ENCODE results near the gene CA10. TPM values are rescaled to one million over a fixed set of nuclear protein-coding genes. Genes with fewer than 3 reads are reported as not detected.

Gene CA10
- total RNA-seq, 2 donors from 2014 or later = 0.91 TPM; not detected in 1

DNA sequence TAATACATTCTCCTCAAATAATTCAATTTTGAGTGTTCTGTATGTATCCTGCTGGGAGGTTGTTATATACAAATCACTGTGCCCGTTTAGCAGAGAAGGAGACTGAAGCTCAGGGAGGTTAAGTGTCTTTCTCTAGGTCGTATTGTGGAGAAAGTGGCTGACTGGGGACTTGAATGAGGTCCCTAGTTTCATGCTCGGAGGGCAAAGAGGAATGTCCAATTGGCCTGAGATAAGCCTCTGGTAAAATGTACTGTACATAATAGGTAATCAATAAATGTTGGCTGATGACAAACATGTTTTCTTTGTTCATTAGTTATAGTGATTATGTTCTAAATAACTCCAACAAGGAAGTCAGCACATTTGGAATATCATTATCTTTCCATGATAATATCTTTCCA, 455.6 kb downstream of the CA10 start:
- H3K4me1 ChIP-seq (replicated peaks) = no peaks in the 10 kb centered on the region
- no peak overlapping the region for H3K4me3 ChIP-seq
- H3K27ac ChIP-seq = no peak overlapping the region
- 78% methylated on average over 3 of the region's 3 CpGs for WGBS
- no peak for DNase-seq (ENCODE audit: low spot score)
- H3K9me3 ChIP-seq = no peaks in the 10 kb centered on the region
- no peaks in the 10 kb centered on the region for H3K36me3 ChIP-seq
- intact Hi-C loops (cut with DNase I) = no loop called here
- TF ChIP-seq POLR2AphosphoS5 (IDR thresholded peaks at IDR 0.05) (no peak), POLR2A (IDR thresholded peaks at IDR 0.05) (no peak)
- TF ChIP-seq, protein P1, sequence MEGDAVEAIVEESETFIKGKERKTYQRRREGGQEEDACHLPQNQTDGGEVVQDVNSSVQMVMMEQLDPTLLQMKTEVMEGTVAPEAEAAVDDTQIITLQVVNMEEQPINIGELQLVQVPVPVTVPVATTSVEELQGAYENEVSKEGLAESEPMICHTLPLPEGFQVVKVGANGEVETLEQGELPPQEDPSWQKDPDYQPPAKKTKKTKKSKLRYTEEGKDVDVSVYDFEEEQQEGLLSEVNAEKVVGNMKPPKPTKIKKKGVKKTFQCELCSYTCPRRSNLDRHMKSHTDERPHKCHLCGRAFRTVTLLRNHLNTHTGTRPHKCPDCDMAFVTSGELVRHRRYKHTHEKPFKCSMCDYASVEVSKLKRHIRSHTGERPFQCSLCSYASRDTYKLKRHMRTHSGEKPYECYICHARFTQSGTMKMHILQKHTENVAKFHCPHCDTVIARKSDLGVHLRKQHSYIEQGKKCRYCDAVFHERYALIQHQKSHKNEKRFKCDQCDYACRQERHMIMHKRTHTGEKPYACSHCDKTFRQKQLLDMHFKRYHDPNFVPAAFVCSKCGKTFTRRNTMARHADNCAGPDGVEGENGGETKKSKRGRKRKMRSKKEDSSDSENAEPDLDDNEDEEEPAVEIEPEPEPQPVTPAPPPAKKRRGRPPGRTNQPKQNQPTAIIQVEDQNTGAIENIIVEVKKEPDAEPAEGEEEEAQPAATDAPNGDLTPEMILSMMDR (IDR thresholded peaks at IDR 0.05) = no peak
- H3K27me3 ChIP-seq (replicated peaks; ENCODE audit: insufficient read depth) = no peaks in the 10 kb centered on the region

DNA sequence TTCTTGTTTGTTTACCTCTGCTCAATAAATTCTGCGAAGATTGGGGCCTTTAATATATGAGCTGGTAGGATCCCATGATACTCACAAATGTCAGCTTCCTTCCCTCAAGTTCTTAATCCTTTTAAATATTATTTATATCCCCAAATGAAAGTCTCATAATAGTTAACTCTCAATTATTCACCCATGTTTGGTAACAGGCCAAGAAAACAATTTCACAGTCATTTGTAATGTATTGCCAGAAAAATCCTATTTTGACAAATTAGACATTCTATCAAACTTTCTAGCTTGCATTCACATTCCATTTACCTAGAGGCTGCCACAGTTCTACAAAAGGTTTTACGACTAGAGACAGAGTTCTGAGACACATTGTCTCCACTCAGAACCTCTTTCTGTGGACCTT, 457.0 kb downstream of the CA10 start:
- no peak overlapping the region for H3K4me3 ChIP-seq
- no peak overlapping the region for H3K27ac ChIP-seq
- no peaks in the 10 kb centered on the region for H3K9me3 ChIP-seq
- TF ChIP-seq POLR2A (IDR thresholded peaks at IDR 0.05) = no peak
- intact Hi-C loops (cut with DNase I) = no loop called here
- H3K4me1 ChIP-seq (replicated peaks) = no peaks in the 10 kb centered on the region
- H3K27me3 ChIP-seq (replicated peaks; ENCODE audit: insufficient read depth) = no peaks in the 10 kb centered on the region
- DNase-seq (ENCODE audit: low spot score) = no peak
- WGBS = 44% methylated on average over 2 of the region's 2 CpGs
- no peaks in the 10 kb centered on the region for H3K36me3 ChIP-seq

DNA sequence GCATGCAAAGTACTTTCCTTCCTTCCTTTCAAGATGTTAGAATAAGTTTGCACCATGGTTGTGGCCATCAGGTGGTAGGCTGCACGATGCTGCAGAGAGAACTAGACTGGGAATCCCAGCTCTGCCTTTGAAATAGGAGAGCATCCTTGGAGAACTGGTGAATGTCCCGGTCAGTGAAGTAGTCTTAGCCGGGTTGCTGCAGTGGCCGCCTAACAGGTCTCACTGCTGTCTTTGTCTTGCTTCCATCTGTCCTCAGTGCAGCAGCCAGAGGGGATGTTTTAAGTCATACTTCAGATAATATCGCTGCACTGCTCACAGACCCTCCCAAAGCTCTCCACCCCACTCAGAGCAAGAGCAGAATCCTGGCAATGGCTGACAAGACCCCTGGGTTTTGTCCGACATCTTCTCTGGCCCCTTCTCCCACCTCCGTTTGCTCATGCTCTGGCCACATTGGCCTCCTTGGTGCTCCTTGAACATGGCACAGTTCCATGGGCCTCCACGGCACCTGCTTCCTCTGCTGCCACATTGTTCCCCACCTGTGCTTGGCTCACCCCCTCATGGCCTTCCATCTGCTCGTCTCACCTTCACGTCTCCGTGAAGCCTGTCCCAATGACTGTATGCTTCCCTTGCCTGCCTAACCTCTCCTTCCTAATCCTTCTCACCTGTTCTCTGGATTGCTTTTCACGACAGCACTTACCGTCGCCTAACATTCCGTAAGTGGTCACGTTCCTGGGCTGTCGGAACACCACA, 458.3 kb downstream of the CA10 start:
- Histone ChIP-seq H3K27ac (no peak overlapping the region), H3K4me1 (replicated peaks) (no peaks in the 10 kb centered on the region), H3K36me3 (no peaks in the 10 kb centered on the region), H3K27me3 (replicated peaks; ENCODE audit: insufficient read depth) (no peaks in the 10 kb centered on the region), H3K9me3 (no peaks in the 10 kb centered on the region), H3K4me3 (no peak overlapping the region)
- TF ChIP-seq, protein P1 (IDR thresholded peaks at IDR 0.05) = no peak
- no peak for TF ChIP-seq POLR2A (IDR thresholded peaks at IDR 0.05)
- TF ChIP-seq POLR2AphosphoS5 (IDR thresholded peaks at IDR 0.05) = no peak
- intact Hi-C loops (cut with DNase I) = no loop called here
- DNase-seq (ENCODE audit: low spot score) = no peak
- 93% methylated on average over 17 of the region's 17 CpGs for WGBS

DNA sequence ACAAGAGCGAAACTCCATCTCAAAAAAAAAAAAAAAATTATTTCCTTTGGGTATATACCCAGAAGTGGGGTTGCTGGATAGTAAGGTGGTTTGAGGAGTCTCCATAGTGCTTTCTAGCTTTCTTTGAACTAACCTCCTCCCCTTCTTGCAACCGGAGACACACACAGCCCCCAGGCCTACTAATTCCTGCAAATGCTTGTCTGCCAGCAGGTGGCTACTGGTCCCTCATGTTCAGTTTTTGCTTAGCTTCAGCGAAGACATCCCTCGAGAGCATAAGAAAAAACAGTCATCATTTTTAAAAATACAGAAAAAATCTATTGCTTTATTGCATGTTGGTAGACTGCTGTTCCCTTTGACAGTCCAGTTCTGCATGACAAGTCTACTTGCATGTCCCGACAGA, 459.2 kb downstream of the CA10 start:
- Histone ChIP-seq H3K4me1 (replicated peaks) (no peaks in the 10 kb centered on the region), H3K4me3 (no peak overlapping the region), H3K27ac (no peak overlapping the region), H3K27me3 (replicated peaks; ENCODE audit: insufficient read depth) (no peaks in the 10 kb centered on the region), H3K9me3 (no peaks in the 10 kb centered on the region), H3K36me3 (no peaks in the 10 kb centered on the region)
- WGBS = 83% methylated on average over 5 of the region's 5 CpGs
- no peak for DNase-seq (ENCODE audit: low spot score)
- TF ChIP-seq POLR2AphosphoS5 (IDR thresholded peaks at IDR 0.05) (no peak), POLR2A (IDR thresholded peaks at IDR 0.05) (no peak)
- TF ChIP-seq, protein P1 (IDR thresholded peaks at IDR 0.05) = no peak
- intact Hi-C loops (cut with DNase I) = no loop called here

DNA sequence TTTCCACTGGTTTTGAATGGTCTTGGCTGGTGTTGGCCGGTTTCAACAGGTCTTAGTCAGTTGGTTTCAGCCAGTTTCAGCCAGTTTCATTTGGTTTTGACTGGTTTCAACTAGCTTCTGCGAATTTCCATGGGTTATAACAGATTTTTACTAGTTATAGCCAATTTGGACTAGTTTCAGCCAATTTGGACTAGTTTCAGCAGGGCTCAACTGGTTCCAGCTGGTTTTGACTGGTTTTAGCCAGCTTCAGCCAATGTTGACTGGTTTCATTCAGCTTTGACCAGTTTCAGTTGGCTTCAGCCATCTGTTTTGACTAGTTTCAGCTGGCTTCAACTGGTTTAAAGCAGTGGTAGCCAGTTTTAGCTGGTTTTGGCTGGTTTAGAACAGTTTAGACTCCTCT, 465.6 kb downstream of the CA10 start:
- Histone ChIP-seq H3K27me3 (replicated peaks; ENCODE audit: insufficient read depth) (no peaks in the 10 kb centered on the region), H3K4me1 (replicated peaks) (no peaks in the 10 kb centered on the region), H3K27ac (no peak overlapping the region), H3K36me3 (no peaks in the 10 kb centered on the region), H3K9me3 (no peaks in the 10 kb centered on the region), H3K4me3 (no peak overlapping the region)
- TF ChIP-seq POLR2A (IDR thresholded peaks at IDR 0.05) (no peak), POLR2AphosphoS5 (IDR thresholded peaks at IDR 0.05) (no peak)
- TF ChIP-seq, protein P1 (IDR thresholded peaks at IDR 0.05) = no peak
- no peak for DNase-seq (ENCODE audit: low spot score)
- intact Hi-C loops (cut with DNase I) = no loop called here
- WGBS = 79% methylated on average over 2 of the region's 2 CpGs
